HepG2 (cell line): ENCODE data around the gene LRRC15. TPM values are rescaled to one million over a fixed set of nuclear protein-coding genes. Genes with fewer than 3 reads are reported as not detected.
A peak's percentile ranks its signal among the peaks of the same experiment; 100 is the strongest.

Experiments used
- ARNTL ChIP-seq: sonication (generic); formaldehyde crosslinking; IDR thresholded peaks from 2 replicates; pipeline ENCODE4 v1.4.0; 2020; ENCODE audit warnings: mild to moderate bottlenecking, missing genetic modification reagents
- CEBPG ChIP-seq: IDR thresholded peaks from 2 replicates; pipeline ENCODE4 v1.6.1; 2016
- ELF3 ChIP-seq: IDR thresholded peaks from 2 replicates; pipeline ENCODE4 v1.6.1; 2016; ENCODE audit warnings: missing genetic modification reagents, missing compliant biosample characterization
- ETV5 ChIP-seq: IDR thresholded peaks from 2 replicates; pipeline ENCODE4 v1.6.1; 2018; ENCODE audit warnings: missing biosample characterization, missing genetic modification reagents, inconsistent platforms, borderline replicate concordance
- JDP2 ChIP-seq: sonication (generic); formaldehyde crosslinking; IDR thresholded peaks from 2 replicates; pipeline ENCODE4 v1.8.1; 2022; ENCODE audit warnings: missing genetic modification reagents, borderline replicate concordance
- MED13 ChIP-seq: sonication (generic); formaldehyde crosslinking; IDR thresholded peaks from 2 replicates; pipeline ENCODE4 v1.5.0; 2020; ENCODE audit warnings: missing genetic modification reagents
- MIXL1 ChIP-seq: IDR thresholded peaks from 2 replicates; pipeline ENCODE4 v1.6.1; 2016
- MTA1 ChIP-seq: sonication (generic); formaldehyde crosslinking; IDR thresholded peaks from 2 replicates; pipeline ENCODE4 v1.4.0; 2020; ENCODE audit warnings: missing genetic modification reagents, mild to moderate bottlenecking, borderline replicate concordance
- PHF8 ChIP-seq: sonication (generic); formaldehyde crosslinking; IDR thresholded peaks from 2 replicates; pipeline ENCODE4 v1.5.0; 2020; ENCODE audit warnings: missing genetic modification reagents
- RFX3 ChIP-seq: IDR thresholded peaks from 2 replicates; pipeline ENCODE4 v1.6.1; 2016; ENCODE audit warnings: missing biosample characterization, missing genetic modification reagents
- RXRB ChIP-seq: IDR thresholded peaks from 2 replicates; pipeline ENCODE4 v1.6.1; 2016; ENCODE audit warnings: borderline replicate concordance, missing genetic modification reagents, missing compliant biosample characterization
- SIX1 ChIP-seq: sonication (generic); formaldehyde crosslinking; IDR thresholded peaks from 2 replicates; pipeline ENCODE4 v1.4.0; 2020; ENCODE audit warnings: missing genetic modification reagents, borderline replicate concordance
- TCF7 ChIP-seq: sonication (generic); IDR thresholded peaks from 2 replicates; pipeline ENCODE4 v1.6.1; 2016; ENCODE audit warnings: antibody characterized with exemption, low read depth
- THAP11 ChIP-seq: IDR thresholded peaks from 2 replicates; pipeline ENCODE4 v1.6.1; 2016; ENCODE audit warnings: missing biosample characterization, missing genetic modification reagents
- ZFY ChIP-seq: sonication (generic); formaldehyde crosslinking; IDR thresholded peaks from 2 replicates; pipeline ENCODE4 v1.4.0; 2020; ENCODE audit warnings: missing genetic modification reagents
- ZNF160 ChIP-seq: sonication (generic); formaldehyde crosslinking; IDR thresholded peaks from 2 replicates; pipeline ENCODE4 v1.8.0; 2022; ENCODE audit warnings: mild to moderate bottlenecking, inconsistent platforms, missing genetic modification reagents
- ZNF292 ChIP-seq: sonication (generic); formaldehyde crosslinking; IDR thresholded peaks from 2 replicates; pipeline ENCODE4 v1.8.1; 2022; ENCODE audit warnings: mild to moderate bottlenecking, low read depth, missing genetic modification reagents, borderline replicate concordance
- ZNF605 ChIP-seq: sonication (generic); formaldehyde crosslinking; IDR thresholded peaks from 2 replicates; pipeline ENCODE4 v1.8.0; 2022; ENCODE audit warnings: mild to moderate bottlenecking, missing genetic modification reagents
- polyA plus RNA-seq, 8 experiments: library from polyadenylated mRNA; depleted of rRNA in 3 of 8; stranded (reverse) in 7 of 8; unstranded in 1 of 8; fragments of >200 nt; fragmentation: Illumina TruSeq in 4 of 8; extraction: Trizol in 4 of 8; gene quantifications; 2 replicates each; pipeline versions ENCODE4 v1.2.1 to v1.2.3, GENCODE V29; 2011 to 2016; ENCODE audit warnings: low read depth in 4 of 8, missing spikeins in 1 of 8, mixed read lengths in 1 of 8; ENCODE audit not compliant: insufficient read depth in 1 of 8
- total RNA-seq, 5 experiments: library from RNA; depleted of rRNA; stranded (reverse); fragments of >200 nt; fragmentation: Illumina TruSeq; extraction: Trizol; gene quantifications; 2 replicates each; pipeline ENCODE4 v1.2.3, GENCODE V29; 2016; ENCODE audit warnings: low read depth in 1 of 5
- TF ChIP-seq, protein P1 (sequence below): sonication (generic); formaldehyde crosslinking; IDR thresholded peaks from 2 replicates; pipeline ENCODE4 v1.8.0; 2022; ENCODE audit warnings: mild to moderate bottlenecking, missing genetic modification reagents, moderate library complexity
- TF ChIP-seq, protein P2 (sequence below): sonication (generic); formaldehyde crosslinking; IDR thresholded peaks from 2 replicates; pipeline ENCODE4 v1.4.0; 2020; ENCODE audit warnings: mild to moderate bottlenecking, missing genetic modification reagents
- TF ChIP-seq, protein P3 (sequence below): sonication (generic); formaldehyde crosslinking; IDR thresholded peaks from 2 replicates; pipeline ENCODE4 v1.8.1; 2023; ENCODE audit warnings: mild to moderate bottlenecking, missing genetic modification reagents, borderline replicate concordance
- TF ChIP-seq, protein P4 (sequence below): sonication (generic); formaldehyde crosslinking; IDR thresholded peaks from 2 replicates; pipeline ENCODE4 v1.9.0; 2021; ENCODE audit warnings: mild to moderate bottlenecking, missing genetic modification reagents
- TF ChIP-seq, protein P5 (sequence below): sonication (generic); formaldehyde crosslinking; IDR thresholded peaks from 2 replicates; pipeline ENCODE4 v1.4.0; 2020; ENCODE audit warnings: missing genetic modification reagents

LRRC15 gene
- total and polyA plus RNA-seq, 2 of the 13 experiments (the other 11 are each of a cell fraction or from before 2014, with no cell fraction given): not detected

DNA sequence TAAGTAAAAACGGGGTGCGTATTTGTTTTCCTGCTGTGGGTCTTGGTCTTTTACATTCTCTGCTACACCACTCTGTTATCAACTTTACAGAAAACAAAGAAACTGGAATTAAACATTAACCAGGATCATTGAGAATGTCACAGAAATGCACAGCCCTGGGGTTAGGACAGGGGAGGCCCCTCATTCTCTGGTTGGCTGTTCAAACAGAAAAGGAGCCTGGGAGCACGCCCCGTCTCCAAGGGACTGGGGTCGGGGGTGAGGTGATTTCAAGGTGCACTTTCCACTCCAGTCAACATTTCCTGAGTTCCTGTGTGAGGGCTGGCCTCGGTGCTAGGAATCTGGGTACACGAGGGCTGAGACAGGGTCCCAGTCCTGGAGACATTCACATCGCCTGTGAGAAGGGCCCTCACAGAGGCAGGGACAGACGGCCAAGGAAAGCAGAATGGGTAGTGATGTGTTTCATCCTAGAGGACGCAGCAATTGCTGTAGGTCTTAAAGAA, 48.7 kb downstream of the LRRC15 start (continued):
- TF ChIP-seq ETV5 (CRISPR knock-in tag): peak; percentile 60; the same call in 1 of the 2 replicates
- peak; percentile 69 for TF ChIP-seq RXRB (CRISPR knock-in tag)
- TF ChIP-seq ELF3: peak; percentile 42; the same call in 1 of the 2 replicates
- TF ChIP-seq JDP2 (CRISPR knock-in tag): no peak
- TF ChIP-seq SIX1 (CRISPR knock-in tag): no peak; the same call in 1 of the 2 replicates
- TF ChIP-seq MTA1: peak; percentile 60
- TF ChIP-seq THAP11: peak; percentile 38; the same call in 1 of the 2 replicates
- TF ChIP-seq, protein P1, sequence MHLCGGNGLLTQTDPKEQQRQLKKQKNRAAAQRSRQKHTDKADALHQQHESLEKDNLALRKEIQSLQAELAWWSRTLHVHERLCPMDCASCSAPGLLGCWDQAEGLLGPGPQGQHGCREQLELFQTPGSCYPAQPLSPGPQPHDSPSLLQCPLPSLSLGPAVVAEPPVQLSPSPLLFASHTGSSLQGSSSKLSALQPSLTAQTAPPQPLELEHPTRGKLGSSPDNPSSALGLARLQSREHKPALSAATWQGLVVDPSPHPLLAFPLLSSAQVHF: no peak
- TF ChIP-seq, protein P2, sequence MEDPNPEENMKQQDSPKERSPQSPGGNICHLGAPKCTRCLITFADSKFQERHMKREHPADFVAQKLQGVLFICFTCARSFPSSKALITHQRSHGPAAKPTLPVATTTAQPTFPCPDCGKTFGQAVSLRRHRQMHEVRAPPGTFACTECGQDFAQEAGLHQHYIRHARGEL (CRISPR knock-in tag): no peak
- peak; percentile 30; the same call in 1 of the 2 replicates for TF ChIP-seq ZFY (CRISPR knock-in tag)
- TF ChIP-seq RFX3 (CRISPR knock-in tag): peak; percentile 38; the same call in 1 of the 2 replicates
- TF ChIP-seq, protein P3, sequence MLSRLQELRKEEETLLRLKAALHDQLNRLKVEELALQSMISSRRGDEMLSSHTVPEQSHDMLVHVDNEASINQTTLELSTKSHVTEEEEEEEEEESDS (CRISPR knock-in tag): no peak
- TF ChIP-seq ZNF292 (CRISPR knock-in tag): peak; percentile 68; the same call in 1 of the 2 replicates
- TF ChIP-seq, protein P4, sequence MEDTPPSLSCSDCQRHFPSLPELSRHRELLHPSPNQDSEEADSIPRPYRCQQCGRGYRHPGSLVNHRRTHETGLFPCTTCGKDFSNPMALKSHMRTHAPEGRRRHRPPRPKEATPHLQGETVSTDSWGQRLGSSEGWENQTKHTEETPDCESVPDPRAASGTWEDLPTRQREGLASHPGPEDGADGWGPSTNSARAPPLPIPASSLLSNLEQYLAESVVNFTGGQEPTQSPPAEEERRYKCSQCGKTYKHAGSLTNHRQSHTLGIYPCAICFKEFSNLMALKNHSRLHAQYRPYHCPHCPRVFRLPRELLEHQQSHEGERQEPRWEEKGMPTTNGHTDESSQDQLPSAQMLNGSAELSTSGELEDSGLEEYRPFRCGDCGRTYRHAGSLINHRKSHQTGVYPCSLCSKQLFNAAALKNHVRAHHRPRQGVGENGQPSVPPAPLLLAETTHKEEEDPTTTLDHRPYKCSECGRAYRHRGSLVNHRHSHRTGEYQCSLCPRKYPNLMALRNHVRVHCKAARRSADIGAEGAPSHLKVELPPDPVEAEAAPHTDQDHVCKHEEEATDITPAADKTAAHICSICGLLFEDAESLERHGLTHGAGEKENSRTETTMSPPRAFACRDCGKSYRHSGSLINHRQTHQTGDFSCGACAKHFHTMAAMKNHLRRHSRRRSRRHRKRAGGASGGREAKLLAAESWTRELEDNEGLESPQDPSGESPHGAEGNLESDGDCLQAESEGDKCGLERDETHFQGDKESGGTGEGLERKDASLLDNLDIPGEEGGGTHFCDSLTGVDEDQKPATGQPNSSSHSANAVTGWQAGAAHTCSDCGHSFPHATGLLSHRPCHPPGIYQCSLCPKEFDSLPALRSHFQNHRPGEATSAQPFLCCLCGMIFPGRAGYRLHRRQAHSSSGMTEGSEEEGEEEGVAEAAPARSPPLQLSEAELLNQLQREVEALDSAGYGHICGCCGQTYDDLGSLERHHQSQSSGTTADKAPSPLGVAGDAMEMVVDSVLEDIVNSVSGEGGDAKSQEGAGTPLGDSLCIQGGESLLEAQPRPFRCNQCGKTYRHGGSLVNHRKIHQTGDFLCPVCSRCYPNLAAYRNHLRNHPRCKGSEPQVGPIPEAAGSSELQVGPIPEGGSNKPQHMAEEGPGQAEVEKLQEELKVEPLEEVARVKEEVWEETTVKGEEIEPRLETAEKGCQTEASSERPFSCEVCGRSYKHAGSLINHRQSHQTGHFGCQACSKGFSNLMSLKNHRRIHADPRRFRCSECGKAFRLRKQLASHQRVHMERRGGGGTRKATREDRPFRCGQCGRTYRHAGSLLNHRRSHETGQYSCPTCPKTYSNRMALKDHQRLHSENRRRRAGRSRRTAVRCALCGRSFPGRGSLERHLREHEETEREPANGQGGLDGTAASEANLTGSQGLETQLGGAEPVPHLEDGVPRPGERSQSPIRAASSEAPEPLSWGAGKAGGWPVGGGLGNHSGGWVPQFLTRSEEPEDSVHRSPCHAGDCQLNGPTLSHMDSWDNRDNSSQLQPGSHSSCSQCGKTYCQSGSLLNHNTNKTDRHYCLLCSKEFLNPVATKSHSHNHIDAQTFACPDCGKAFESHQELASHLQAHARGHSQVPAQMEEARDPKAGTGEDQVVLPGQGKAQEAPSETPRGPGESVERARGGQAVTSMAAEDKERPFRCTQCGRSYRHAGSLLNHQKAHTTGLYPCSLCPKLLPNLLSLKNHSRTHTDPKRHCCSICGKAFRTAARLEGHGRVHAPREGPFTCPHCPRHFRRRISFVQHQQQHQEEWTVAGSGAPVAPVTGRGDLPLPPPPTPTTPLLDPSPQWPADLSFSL (CRISPR knock-in tag): peak; percentile 81
- peak; percentile 42; the same call in 1 of the 2 replicates for TF ChIP-seq ZNF605 (CRISPR knock-in tag)
- TF ChIP-seq, protein P5, sequence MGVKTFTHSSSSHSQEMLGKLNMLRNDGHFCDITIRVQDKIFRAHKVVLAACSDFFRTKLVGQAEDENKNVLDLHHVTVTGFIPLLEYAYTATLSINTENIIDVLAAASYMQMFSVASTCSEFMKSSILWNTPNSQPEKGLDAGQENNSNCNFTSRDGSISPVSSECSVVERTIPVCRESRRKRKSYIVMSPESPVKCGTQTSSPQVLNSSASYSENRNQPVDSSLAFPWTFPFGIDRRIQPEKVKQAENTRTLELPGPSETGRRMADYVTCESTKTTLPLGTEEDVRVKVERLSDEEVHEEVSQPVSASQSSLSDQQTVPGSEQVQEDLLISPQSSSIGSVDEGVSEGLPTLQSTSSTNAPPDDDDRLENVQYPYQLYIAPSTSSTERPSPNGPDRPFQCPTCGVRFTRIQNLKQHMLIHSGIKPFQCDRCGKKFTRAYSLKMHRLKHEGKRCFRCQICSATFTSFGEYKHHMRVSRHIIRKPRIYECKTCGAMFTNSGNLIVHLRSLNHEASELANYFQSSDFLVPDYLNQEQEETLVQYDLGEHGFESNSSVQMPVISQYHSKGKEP (CRISPR knock-in tag): no peak
- peak; percentile 50; the same call in 1 of the 2 replicates for TF ChIP-seq MIXL1 (CRISPR knock-in tag)
- TF ChIP-seq PHF8 (CRISPR knock-in tag): no peak
- peak; percentile 54; the same call in 1 of the 2 replicates for TF ChIP-seq ZNF160
- TF ChIP-seq CEBPG (CRISPR knock-in tag): peak; percentile 44; the same call in 1 of the 2 replicates
- peak; percentile 64; the same call in 1 of the 2 replicates for TF ChIP-seq ARNTL
- TF ChIP-seq MED13 (CRISPR knock-in tag): no peak
- TF ChIP-seq TCF7: peak; percentile 56
